KBM-7 (cell line): ENCODE data around the gene ANKRD13A.
A peak's percentile ranks its signal among the peaks of the same experiment; 100 is the strongest.
"Not testable (repeated sequence)": the region's sequence is repeated elsewhere in the genome, so short reads cannot be mapped to it uniquely, and the experiment has no call there.

ENCODE experiments used
- DNase-seq: peaks from one replicate; pipeline ENCODE4 v3.0.0-alpha.2; 2015
- in situ Hi-C: fragments of 300-500 bp; cut with MboI; formaldehyde crosslinking; loops from 2 replicates; pipeline ENCODE4 v1.14.3; 2020; ENCODE audit warnings: low sequenced_read_pairs, low pct_unique_long_range_greater_than_20kb, mixed read lengths

The ANKRD13A gene

DNA sequence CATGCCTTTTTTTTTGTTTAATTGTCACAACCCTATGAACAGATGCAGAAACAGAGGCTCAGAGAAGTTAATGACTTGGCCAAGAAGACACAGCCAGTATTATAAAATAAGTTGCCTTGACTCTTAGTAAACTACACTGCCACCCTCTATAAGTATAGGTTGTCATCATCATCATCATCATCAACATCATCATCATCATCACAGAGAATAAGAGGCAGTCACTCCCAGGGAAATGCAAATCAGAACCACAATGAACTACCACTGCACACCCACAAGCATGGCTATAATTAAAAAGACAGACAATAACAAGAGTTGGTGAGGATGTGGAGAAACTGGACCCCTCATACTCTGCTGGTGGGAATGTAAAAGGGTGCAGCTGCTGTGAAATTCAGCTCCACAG is 72.3 kb downstream of the ANKRD13A start:
- in situ Hi-C loops = no loop called here
- DNase-seq = no peak

DNA sequence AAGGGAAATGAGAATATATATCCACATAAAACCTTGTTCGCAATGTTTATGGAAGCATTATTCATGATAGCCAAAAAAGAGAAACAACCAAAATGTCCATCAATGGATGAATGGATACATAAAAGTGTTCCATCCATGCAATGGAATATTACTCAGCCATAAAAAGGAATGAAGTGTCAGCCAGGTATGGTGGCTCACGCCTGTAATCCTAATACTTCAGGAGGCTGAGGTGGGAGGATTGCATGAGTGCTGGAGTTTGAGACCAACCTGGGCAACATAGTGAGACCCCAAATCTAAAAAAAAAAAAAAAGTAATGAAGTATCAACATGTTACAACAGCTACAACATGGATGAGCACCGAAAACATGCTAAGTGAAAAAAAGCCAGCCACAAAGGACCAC is 72.7 kb downstream of the ANKRD13A start:
- DNase-seq = no peak
- in situ Hi-C loops = no loop called here

DNA sequence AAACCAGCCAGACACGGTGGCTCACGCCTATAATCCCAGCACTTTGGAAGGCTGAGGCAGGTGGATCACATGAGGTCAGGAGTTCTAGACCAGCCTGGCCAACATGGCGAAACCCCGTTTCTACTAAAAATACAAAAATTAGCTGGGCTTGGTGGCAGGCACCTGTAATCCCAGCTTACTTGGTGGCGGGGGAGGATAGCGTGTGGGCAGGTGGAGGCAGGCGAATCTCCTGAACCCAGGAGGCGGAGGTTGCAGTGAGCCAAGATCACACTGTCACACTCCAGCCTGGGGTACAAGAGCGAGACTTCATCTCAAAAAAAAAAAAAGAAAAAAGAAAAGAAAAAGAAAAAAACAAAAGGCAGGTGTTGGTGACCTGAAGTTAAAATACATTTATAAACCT is 73.4 kb downstream of the ANKRD13A start:
- DNase-seq = not testable (repeated sequence)

DNA sequence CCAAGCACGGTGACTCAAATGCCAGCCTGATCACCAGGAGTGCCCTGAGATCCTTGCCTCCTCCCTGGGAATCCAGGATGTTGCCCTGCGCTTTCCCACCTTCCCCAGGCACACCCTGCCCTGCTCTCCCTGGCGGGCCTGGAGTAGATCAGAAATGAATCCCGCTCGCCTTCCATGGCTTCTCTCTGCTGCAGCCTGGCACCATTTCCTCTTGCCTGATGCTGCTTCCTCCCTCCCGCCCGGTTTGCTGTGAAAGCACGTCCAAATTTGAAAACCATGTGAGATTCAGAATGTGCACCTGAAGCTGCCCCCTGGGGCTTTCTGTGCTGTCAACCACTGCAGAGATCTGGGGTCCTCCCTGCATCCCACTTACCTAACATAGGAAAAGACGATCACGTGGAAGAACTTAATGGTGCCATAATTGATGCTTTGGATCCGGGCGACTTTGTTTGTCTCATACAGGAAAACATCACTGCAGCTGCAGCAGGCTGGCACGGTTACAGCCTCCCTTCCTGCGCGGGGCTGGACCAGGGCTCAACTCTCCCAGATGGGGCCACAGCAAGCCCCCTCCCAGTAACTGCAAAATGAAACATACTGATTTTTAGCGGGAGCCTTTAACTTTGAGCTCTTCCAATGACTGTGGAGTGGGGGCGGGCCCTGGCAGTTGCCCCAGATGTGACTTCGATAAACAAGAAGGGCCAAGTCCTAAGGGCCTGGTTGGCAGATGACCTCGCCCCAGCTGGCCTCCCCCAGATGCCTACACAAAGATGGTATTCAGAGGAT is 74.0 kb downstream of the ANKRD13A start:
- no peak for DNase-seq
- in situ Hi-C loops = no loop called here

More for the DNA sequence above, 73.4 kb downstream of the ANKRD13A start:
- in situ Hi-C loops = not testable (repeated sequence)

DNA sequence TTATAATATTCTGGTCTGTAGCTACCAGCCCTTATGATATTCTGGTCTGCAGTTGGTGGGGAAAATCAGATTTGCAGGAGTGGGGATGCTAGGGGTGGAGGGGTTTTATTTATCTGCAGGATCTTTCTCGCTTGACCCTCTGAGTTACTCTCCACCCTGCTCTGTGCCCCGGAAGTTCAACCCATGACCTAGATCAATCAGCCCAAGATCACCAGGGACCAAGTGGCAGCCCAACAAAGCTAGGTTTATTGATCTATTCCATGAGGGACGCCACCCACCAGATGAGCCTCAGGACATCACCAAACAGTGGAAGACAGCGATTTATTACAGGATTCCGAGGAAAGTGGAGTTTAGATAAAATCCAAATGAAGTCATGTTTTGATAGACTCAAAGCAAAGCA is 74.9 kb downstream of the ANKRD13A start:
- in situ Hi-C loops = no loop called here
- DNase-seq = no peak

DNA sequence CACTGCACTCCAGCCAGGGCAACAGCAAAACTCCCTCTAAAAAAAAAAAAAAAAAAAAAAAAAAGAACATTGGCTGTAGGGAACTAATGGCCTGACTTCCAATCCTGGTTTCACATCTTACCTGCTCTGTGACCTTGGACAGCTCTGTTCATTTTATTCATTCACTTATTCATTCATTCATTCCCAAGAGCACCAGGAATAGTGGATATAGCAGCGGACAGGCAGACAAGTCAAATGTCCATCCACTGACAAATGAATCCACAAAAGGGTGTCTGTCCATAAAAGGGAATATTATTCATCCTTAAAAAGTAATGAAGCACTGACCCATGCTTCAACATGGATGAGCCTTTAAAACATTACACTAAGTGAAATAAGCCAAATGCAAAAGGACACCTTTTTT is 76.7 kb downstream of the ANKRD13A start:
- no peak for DNase-seq
- in situ Hi-C loops = no loop called here

DNA sequence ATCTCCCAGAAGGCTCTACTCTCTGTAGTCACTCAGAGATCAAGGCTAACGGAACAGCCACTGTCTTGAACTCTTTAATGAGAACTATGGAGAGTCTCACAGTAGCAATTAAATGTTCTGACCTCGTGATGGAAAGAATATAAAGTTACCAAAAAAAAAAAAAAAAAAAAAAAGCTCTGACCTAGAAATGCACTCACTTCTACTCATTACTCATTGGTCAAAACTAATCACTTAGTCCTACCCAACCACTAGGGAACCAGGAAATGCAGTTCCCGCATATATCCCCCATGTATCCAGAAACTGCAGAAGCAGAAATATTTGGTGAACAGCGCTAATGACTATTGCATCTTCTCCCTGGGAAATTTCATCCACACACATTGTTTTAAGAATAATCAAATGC is 78.6 kb downstream of the ANKRD13A start:
- in situ Hi-C loops = no loop called here
- DNase-seq = no peak

DNA sequence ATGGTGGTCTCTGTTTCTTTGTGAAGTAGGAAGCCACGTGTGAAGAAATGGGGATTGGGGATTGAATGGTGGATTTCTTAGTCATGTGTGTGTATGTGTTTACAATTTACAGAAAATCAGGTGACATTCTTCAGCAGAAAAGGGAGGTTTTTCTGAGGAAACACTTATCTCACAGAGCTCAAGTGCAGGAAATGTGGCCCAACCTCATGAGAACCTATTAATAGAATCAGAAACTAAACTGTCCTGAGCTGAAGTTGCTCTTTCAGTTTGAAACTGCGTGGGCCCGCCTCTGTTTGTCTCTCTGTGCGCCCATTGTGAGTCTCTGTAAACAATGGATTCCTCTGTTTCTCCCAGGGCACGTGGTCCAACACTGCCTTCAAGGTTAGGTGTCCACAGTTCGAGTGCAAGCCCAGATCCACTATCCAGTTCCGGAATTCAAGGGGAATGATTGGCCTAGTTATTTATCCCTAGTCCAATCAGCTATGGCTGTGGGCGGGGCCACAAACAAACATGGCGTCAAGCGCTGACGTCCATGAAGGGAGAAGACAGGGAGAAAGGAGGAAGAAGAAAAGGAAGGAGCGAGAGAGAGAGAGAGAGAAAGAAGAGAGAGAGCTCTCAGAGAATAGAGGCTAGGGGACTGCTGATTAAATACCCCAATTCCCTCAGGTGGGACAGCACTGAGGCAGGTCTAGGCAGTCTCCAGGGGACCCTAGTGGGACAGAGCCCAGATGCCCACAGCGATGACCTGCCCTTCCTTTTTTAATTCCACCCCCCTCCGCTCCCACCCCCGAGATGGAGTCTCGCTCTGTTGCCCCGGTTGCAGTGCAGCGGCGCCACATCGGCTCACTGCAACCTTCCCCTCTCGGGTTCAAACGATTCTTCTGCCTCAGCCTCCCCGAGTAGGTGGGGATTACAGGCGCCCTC is 80.5 kb downstream of the ANKRD13A start:
- DNase-seq = peak; percentile 88
- in situ Hi-C loops = no loop called here

DNA sequence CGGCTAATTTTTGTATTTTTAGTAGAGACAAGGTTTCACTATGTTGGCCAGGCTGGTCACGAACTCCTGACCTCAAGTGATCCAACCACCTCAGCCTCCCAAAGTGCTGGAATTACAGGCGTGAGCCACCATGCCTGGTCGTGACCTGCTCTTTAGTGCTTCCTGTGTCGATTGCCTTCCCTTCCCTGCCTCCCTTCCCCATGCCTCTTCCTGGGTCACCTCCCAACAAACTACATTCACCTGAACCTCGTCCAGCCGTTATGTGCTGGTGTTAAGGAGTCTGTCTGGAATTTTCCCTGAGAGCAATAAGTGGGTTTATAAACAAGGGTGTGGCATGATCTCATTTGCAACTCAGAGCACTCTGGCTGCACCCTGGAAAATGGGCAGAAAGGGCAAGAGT is 81.2 kb downstream of the ANKRD13A start:
- no peak for DNase-seq
- in situ Hi-C loops = no loop called here

DNA sequence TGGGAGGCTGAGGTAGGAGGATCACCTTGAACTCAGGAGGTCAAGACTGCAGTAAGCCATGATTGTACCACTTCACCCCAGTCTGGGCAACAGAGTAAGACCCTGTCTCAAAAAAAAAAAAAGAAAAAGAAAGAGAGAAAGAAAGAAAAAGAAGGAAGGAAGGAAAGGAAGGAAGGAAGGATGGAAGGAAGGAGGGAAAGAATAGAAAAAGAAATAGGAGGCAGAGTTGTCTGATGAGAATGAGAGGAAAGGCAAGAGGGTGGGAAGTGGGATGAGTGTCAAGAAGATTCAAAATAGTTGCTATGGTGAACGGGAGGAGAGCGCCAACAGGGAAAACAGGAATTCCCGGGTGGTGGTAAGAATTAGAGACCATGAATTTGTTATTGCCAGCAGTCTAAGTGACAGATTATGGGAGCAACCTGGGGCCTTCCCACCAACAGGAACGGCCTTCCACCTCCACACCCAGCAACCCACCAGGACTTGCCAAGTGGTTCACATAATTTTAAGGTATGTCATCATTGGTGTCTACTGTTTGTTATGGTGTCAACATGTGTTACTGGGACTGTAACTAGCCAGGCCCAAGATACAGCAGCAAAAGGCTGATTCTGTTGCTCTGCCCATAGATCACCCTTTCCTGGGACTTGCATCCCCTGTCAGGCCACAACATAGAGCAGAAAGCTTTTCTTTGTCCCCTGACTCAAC is 85.2 kb downstream of the ANKRD13A start:
- in situ Hi-C loops = no loop called here
- DNase-seq = no peak

DNA sequence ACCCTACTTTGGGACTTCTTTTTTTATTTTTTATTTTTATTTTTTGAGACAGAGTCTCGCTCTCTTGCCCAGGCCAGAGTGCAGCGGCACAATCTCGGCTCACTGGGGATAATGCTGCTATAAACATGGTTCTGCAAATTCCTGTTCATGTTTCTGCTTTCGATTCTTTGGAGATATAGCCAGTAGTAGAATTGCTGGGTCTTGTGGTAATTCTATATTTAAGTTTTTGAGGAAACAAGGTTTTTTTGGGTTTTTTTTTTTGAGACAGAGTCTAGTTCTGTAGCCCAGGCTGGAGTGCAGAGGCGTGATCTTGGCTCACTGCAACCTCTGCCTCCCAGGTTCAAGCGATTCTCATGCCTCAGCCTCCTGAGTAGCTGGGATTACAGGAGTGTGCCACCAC is 89.0 kb downstream of the ANKRD13A start:
- DNase-seq = peak; percentile 53
- in situ Hi-C loops = not testable (repeated sequence)

DNA sequence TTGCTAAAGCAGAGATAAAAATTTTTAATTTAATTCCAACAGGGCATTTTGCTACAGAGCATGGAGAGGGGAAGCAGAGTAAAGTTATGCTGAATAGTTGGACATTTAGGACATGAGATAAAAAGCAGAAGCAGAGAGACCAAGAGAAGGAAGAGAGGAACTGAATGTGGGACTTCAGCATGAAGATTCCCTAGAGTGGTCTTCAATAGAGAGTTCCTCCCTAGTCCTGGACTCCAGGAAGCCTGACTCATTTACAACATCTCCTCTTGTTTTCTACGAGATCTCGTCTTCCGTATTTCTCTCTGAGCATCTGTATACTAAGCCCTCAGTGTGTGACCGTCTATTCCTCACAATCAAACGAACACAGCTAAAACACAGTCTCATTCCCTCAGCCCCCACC is 89.7 kb downstream of the ANKRD13A start:
- in situ Hi-C loops = no loop called here
- DNase-seq = peak; percentile 72
